LHCN-M2 (cell line): Measurements from ENCODE around the gene GYS2. TPM values are rescaled to one million over a fixed set of nuclear protein-coding genes. Genes with fewer than 3 reads are reported as not detected.
"Not testable (repeated sequence)": the region's sequence is repeated elsewhere in the genome, so short reads cannot be mapped to it uniquely, and the experiment has no call there.

Experiments
- DNase-seq: peaks from one replicate; pipeline ENCODE4 v3.0.0-alpha.2; 2012; ENCODE audit warnings: low read depth
- polyA plus RNA-seq: library from polyadenylated mRNA; unstranded; fragments of >200 nt; gene quantifications from one replicate; pipeline ENCODE4 v1.2.1, GENCODE V29; 2012; ENCODE audit warnings: missing spikeins
- total RNA-seq: library from RNA; depleted of rRNA; stranded (reverse); fragments of >200 nt; gene quantifications from 2 replicates; pipeline ENCODE4 v1.2.3, GENCODE V29; 2014; rRNA removed

The GYS2 gene
- 0.06 TPM in 1 of 2 replicates, not detected in the other for total RNA-seq
- polyA plus RNA-seq: not detected

DNA sequence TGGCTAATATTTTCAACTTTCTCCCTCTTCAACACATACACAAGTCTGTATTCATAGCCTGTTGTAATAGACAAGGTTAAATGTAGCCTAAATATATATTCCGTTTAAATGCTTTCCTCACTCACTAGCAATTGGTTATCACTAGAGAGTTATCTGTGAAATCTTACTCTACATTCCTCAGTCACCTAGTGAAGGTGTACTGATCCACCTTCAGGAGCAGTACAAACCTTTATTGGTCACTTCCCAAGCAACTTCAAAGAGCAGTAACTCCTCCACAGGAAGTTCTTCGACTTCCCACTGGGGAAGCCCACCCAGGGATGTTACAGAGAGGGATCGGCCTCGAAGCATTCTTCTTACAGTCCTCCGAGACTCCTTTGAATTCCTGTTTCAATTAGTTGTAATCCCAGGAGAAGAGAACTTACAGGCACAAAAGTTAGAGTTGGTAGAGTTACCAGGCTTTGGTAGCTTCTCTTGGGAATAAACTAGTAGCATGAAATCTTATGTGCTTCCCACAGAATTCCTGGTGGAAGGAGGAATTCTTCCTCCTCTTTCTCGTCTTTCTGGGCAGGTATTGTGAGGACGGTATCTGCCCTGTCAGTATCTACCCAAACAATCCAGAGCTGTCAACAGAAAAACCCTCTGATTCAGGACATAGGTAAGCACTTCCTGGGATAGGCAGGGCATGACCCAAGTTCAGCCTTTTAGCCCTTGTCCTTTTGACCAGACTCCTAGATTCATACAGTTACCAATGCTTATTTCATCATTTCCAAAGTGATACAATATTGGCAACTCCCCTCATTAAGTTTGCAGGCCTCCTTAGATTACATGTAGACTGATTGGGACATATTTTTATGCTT is at the start of gene GYS2:
GYS2 (minus strand) TSS at position 603 of the 857 bp plus-strand sequence; CDS start at position 348, 255 bp downstream.
- no peak for DNase-seq

DNA sequence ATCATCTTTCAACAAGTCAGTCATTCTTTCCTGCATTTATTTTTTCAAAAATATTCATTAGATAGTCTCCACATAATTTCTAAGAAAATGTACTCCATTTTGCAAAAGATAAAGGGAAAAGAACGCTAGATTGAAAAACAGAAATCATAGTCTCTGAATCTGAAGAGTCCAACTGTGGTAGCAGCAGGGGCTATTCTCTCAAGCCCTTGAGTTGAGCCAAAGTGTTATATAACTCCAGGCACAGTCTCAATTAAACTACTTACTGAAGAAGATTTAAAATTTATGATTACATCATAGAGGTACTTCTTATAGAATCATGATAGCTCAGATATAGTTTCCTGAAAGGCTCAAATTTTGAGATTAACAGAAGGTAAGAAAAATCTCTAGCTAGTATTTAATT is 47.2 kb upstream of the GYS2 start:
- no peak for DNase-seq

DNA sequence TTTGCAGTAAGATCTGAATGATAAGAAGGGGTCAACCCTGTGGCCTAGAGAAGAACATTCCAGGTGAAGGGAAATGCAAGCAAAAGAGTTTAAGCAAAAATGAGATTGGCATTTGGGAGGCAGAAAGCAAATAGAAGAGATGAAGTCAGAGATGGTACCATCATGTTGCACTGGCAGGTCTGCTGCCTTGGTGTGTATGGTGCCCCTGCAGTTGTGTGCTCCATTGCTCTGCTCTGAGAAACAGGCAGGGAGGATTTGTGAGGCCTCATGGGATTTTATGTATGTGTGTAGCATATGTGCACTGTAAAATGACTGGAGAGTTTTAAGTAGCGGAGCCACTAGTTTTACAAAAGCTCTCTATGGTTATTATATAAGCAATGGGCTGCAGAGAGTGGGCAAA is 46.4 kb upstream of the GYS2 start:
- no peak for DNase-seq

DNA sequence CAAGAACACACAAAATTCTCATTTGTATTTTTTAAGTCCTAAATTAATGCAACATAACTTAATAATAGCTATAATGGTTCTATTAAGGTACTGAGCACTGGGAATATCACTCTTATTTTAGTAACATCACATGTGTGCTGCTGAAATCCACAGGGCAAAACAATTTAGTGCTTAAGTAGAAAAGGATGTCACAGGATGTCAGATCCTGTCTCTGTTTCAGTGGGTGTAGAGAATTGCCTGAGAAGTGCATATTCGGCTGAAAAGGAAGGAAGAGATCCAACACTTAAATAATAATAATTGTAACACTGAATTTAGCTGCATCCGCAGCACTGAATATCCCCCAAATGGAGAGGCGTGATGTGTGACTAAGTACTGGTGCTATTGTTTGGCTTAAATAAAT is 44.4 kb upstream of the GYS2 start:
- no peak for DNase-seq

DNA sequence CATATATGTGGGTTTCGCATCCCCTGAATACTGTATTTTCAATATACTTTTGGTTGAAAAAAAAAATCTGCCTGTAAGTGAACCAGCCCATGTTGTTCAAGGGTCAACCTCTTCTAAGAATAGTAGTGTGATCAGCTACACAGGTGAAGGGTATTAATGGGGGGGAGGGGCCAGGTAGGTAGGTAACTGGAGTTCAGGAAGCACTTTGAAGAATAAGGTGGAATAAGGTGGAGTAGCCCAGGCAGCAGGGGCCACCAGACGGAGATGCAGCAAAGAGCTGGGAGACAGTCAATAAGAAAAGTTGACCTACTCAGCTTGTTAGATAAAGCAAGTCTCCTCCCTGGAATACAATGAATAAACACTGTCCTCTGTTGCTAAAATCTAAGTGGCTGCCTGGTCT is 43.7 kb upstream of the GYS2 start:
- no peak for DNase-seq

DNA sequence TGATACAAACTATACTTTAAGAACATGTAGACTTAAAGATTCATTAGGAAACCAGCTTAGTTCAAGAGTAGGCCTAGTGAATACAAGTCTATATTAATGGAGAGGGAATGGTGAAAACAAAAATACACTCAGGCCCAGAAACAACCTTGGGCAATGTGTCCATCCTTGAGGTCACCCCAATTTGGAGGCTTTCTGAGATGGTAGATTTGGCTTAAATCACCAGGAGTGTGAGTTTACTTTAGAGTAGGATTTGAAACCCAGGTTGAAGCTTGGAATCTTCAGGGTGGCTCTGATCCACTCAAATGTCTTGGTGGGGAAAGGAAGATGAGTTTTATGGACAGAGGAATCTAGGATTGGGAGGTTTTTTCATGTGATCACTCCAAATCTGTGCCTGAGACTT is 42.5 kb upstream of the GYS2 start:
- no peak for DNase-seq

DNA sequence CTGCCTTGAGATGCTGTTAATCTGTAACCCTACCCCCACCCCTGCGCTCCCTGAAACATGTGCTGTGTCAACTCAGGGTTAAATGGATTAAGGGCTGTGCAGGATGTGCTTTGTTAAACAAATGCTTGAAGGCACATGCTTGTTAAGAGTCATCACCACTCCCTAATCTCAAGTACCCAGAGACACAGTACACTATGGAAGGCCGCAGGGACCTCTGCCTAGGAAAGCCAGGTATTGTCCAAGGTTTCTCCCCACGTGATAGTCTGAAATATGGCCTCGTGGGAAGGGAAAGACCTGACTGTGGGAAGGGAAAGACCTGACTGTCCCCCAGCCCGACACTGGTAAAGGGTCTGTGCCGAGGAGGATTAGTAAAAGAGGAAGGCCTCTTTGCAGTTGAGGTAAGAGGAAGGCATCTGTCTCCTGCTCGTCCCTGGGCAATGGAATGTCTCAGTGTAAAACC is 40.4 kb upstream of the GYS2 start:
- not testable (repeated sequence) for DNase-seq

DNA sequence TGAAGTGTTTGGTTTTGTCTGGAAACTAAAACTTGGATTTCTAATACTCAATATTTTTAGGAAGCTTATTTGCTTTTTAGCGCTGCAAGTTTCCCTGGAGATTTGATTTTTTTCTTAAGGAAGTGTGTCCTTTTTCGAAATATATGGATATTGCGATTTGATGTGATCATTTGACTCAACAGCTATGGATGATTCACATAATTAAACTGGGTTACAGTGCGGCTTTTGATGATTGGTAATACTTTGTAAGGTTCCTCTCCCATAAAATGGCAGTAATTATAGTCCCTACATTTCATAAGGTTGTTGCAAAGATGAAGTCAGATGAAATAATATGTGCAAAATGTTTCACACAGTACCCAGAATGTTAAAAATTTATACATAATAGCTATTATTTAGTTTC is 39.9 kb upstream of the GYS2 start:
- DNase-seq: no peak

DNA sequence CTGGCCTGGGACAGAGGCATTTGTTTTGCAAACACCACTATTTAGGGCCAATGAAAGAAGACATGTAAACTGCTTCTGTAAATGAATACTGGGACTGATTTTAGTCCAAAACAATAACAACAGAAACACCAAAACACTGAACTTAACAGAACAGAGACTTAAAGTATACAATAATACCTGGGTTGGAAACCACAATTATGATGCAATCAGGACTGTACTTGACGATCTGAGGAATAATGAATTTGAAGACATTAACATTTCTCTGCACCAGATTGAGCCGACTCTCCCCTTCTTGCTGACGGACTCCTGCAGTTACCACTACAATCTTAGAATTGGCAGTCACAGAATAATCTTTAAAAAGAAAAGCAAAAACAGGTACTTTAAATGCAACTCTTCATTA is 39.1 kb upstream of the GYS2 start:
- no peak for DNase-seq

DNA sequence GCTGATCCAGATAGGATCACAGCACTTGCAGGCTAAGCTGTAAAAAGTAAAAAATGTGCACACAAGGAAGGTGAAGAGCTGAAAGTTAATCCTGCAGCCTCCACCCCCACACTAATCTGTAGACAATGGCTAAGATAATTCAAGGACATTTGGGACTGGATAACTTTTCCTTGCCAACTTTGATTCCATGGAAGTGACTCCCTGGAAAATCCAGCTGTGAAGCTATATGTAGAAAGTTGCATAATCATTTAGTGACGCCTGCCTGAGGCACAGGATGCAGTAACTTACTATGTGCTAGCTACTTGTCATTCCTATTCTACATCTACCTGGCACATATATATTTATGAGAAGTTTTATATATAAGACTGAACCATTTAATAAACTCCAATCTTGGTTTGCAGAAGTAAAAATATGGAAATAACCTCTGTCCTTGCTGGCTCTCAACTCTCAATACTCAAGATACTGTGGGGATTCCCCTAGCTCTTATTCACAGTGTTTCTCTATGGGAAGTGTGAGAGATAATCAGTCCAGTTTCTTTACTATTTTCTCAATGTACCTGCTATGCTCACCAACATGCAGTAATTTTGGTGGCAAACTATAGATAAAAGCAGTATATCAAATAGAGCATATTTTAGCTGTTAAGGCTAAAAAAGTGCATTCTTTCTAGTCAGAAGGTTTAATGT is 38.2 kb upstream of the GYS2 start:
- no peak for DNase-seq

DNA sequence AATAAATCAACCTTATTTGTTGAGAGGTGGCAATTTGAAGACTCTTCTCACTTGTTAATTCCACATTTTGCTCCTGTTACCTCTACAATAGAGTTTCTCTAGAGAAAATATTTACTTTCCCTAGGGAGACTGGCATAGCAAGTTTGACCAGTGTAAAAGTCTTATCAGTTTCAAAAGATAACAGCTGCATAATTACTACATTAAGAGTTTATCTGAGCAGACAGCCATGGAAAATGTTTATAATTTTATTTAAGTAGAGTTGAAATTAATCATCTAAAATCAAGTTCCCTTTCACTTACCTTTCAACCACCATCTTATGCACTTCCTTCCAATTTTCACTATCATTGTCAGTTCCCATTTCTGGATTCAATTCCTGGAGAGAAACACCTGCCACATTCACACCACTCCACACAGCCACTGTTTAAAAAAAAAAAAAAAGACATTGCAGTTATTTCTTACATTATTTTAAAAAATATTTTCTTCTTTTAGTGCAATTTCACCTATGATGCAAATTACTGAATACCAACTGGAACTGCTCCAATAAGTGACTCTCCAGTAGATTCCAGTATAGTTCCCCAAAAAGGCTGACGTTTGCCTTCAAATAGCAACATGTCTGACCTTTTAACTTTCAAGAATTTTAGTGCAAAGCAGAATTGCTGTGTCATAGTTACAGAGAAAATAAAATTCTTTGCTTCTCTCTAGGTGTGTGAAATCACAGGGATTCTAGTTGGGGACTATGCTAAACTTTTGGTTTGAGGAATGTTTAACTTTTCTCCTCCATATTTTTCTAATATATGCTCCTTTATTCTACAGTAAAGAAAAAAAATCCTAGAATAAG is 33.6 kb upstream of the GYS2 start:
- DNase-seq: no peak

DNA sequence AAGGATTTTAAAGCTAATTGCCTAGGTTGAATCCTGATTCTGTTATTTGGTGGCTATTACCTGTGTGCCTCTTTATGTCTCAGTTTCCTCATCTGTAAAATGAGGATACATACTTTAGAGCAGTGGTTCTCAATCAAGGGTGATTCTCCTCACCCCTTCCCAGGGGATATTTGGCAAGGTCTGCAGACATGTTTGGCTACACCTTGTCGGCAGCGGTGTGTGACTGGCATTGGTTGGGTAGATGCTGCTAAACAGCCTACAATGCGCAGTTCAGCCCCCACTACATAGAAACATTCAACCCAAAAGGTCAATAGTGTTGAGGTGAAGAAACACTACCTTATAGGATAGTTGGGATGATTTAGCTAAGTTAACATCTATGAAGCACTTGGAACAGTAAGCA is 29.6 kb upstream of the GYS2 start:
- no peak for DNase-seq

DNA sequence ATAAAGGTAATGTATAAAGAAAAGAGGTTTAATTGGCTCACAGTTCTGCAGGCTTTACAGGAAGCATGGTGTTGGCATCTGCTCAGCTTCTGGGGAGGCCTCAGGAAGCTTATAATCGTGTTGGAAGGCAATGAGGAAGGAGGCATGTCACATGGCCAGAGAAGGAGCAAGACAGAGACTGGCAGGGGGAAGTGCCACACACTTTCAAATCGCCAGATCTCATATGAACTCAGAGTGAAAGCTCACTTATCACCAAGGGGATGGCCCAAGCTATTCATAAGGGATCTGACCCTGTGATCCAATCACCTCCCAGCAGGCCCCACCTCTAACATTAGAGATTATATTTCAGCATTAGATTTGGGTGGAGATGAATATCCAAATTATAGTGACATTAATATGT is 26.7 kb upstream of the GYS2 start:
- no peak for DNase-seq

DNA sequence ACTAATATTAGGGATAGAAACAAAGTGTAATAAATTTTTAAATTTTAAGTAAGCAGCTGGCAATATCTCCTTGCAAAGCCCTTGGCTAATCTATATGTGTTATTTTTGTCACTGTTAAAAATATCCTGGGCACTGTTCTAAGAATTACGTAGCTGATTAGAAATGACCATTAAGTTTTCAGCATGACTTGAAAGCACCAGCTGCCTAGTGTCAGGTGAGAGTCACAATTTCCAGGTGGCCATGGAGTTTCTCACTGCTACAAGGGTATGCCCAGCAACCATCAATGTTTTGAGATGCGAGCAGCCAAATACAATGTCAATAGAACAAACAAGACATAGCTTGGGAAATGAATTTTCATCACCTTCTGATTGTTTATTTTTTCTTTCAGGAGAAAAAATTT is 23.3 kb upstream of the GYS2 start:
- no peak for DNase-seq

DNA sequence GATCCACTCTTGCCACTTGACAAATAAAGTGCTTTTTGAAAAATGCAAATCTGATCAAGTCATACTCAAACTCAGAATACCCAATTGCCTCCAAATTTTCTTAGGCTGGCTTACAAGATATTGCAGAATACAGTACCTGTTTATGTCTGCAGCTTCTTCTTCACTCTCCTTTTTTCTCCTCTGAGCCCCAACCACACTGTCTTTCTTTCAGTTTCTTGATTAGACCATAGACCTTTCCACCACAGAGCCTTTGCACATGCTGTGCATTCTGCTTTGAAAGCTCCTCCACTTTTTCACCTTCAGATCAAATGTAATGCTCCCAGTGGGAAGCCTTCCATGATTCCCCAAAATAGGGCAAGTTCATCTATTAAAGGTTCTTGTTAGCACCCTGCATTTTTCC is 13.9 kb upstream of the GYS2 start:
- no peak for DNase-seq

DNA sequence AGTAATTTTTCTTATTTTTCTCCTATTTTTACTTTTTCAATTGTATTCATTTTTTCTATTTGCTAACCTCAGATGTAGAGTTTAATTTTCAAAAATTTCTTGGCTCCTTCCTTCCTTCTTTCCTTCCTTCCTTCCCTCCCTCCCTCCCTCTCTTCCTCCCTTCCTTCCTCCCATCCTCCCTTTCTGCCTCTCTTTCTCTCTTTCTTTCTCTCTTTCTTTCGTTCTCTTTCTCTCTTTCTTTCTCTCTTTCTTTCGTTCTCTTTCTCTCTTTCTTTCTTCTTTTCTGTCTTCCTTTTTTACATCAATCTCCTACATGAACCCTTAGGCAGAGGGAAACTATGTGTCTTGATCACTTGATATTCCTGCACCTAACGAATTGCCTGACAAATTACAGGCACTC is 12.4 kb upstream of the GYS2 start:
- no peak for DNase-seq

DNA sequence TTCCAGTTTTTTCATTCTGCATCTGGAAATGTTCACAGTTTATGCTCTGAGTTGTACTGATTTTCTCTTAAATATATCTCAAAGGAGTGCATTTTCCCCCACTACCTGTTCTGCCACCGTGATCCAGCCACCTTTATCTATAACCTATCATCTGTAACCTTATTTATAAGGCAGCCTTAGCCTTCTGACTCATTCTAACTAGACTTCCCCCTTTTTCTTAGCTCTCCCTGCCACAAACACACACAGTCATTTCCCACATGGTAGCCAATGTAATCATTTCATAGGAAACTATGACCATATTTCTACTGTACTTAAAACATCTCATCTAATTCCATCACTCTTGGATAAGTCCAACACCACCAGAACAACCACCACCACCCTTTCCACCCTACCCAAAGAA is 10.8 kb upstream of the GYS2 start:
- DNase-seq: no peak

DNA sequence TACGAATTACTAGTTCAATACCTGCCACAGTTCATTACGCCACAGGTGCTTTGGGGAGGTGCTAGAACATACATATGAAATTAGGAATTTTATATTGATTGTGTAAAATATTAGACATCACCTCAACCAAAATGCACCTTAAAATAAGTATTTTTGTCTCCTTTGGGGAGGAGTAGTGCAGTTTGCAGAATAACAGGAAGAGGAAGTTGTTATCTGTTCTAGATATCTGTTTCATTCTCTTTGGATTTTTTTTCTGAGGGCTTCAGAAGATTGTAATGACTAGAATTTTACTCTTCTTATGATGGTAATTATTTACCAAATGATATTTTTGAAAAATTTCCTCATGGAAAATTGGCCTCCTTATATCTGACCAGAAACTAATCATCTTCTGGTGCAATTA is 9.9 kb upstream of the GYS2 start:
- DNase-seq: no peak

DNA sequence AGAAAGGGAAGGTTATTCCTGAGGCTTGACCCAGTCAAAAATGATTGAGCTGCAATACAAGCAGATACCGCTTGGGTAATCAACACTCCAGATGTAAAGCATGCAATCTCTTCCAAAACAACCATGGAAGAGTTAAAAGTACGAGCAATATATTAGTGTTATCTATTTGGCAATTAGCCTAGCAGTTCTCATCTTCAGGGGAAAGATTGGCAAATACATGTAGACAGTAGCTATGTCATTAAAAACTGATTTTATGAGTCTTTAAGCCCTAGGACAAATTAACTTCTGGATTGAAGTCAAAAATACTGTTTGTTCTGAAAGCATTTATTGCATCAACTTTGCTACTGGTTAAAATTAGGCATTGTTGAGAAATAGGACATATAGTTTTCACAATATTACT is 9.3 kb upstream of the GYS2 start:
- DNase-seq: no peak

DNA sequence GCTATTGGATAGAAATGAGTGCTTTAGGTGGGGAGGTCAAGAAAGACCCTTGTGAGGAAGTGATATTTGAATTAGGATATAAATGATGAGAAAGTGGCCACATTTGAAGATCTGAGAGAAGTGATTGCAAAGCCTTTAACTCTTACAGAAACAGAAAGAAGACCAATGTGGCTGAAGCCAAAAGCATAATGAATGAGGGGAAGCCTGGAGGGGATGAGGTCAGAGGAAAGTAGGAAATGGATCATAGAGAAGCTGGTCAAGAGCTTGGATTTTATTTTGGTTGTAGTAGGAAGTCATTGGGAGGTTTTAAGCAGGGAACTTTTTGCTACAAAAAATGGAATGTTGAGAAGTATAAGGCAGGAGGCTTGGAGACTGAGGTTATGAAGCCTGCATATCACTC is 3.5 kb upstream of the GYS2 start:
- no peak for DNase-seq

DNA sequence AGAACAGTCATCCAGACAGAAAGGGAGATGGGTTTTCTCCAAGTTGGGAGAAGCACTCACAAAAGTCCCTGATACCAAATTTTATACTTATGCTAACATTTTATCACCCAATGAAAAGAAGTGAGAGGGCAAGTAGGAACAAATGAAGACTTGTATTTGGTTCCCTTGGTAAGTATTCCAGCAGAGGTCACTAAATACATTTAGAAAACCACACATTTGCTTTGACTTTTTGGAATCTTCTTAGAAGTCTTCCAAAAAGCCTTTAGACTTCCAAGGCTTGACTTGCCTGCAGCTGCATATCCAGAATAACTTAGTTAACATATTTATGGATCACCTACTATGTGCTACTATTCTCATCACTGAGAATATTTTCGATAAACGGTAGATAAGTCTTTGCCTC is 3.1 kb upstream of the GYS2 start:
- DNase-seq: peak; percentile 26

DNA sequence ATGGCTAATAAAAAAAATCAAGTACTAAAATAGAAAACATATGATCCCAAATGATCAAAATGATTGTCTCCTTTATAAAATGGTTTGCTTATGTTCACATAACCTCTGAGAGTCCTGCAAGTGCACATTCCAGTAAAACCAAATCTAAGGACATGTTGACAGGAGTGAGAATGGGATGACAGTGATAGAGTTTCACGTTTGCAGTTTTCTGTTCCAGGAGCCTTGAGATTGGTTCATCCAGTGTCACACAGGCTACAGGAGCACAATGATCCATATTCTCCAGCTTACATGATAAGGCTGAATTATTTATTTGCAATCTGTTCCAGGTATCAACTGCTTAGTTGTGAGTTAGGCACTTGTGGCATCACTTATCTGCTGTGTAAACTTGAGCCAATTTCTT is 1.5 kb upstream of the GYS2 start:
- DNase-seq: no peak
